HEK293T (cell line): ENCODE data around the gene HMGB1.
A peak's percentile ranks its signal among the peaks of the same experiment; 100 is the strongest.

Experiments used
- CTCF ChIA-PET: fragments of 350-600 bp; formaldehyde crosslinking; extraction: SDS; loops from one replicate; lab custom pipeline; 2021; ENCODE audit warnings: antibody characterized with exemption, inconsistent platforms; lab: Yijun Ruan, JAX
- POLR2A ChIA-PET: fragments of 350-600 bp; formaldehyde crosslinking; extraction: SDS; loops from one replicate; lab custom pipeline; 2020; ENCODE audit warnings: antibody characterized with exemption, inconsistent platforms; lab: Yijun Ruan, JAX
- DNase-seq: peaks from one replicate; pipeline ENCODE4 v3.0.0; 2012; ENCODE audit warnings: mixed read lengths; ENCODE audit errors: extremely low spot score
- ARNT ChIP-seq: fragments of 450-650 bp; IDR thresholded peaks from 2 replicates; pipeline ENCODE4 v1.6.1; 2017; ENCODE audit warnings: mild to moderate bottlenecking
- BHLHE40 ChIP-seq: fragments of 450-650 bp; IDR thresholded peaks from 2 replicates; pipeline ENCODE4 v1.6.1; 2016; ENCODE audit warnings: mild to moderate bottlenecking, moderate library complexity, borderline replicate concordance
- CTBP1 ChIP-seq: fragments of 450-650 bp; IDR thresholded peaks from 2 replicates; pipeline ENCODE4 v1.6.1; 2016; ENCODE audit warnings: borderline replicate concordance
- ELF4 ChIP-seq: fragments of 450-650 bp; IDR thresholded peaks from 2 replicates; pipeline ENCODE4 v1.6.1; 2017; ENCODE audit warnings: antibody characterized with exemption
- FOXA1 ChIP-seq: fragments of 450-650 bp; IDR thresholded peaks from 2 replicates; pipeline ENCODE4 v1.6.1; 2016; ENCODE audit warnings: mild to moderate bottlenecking
- FOXK2 ChIP-seq: fragments of 450-650 bp; IDR thresholded peaks from 2 replicates; pipeline ENCODE4 v1.6.1; 2016; ENCODE audit warnings: mild to moderate bottlenecking
- FOXM1 ChIP-seq: fragments of 450-650 bp; IDR thresholded peaks from 2 replicates; pipeline ENCODE4 v1.6.1; 2017; ENCODE audit warnings: mild to moderate bottlenecking, borderline replicate concordance
- HDGF ChIP-seq: fragments of 450-650 bp; IDR thresholded peaks from 2 replicates; pipeline ENCODE4 v1.6.1; 2017; ENCODE audit warnings: antibody characterized with exemption, borderline replicate concordance
- L3MBTL2 ChIP-seq: fragments of 450-650 bp; conservative IDR thresholded peaks from 2 replicates; pipeline ENCODE4 v1.6.1; 2016; ENCODE audit warnings: mild to moderate bottlenecking
- LEF1 ChIP-seq: fragments of 450-650 bp; IDR thresholded peaks from 2 replicates; pipeline ENCODE4 v1.6.1; 2017; ENCODE audit warnings: mild to moderate bottlenecking, borderline replicate concordance
- NFRKB ChIP-seq: fragments of 450-650 bp; IDR thresholded peaks from 2 replicates; pipeline ENCODE4 v1.6.1; 2016; ENCODE audit warnings: mild to moderate bottlenecking, moderate library complexity
- PKNOX1 ChIP-seq: fragments of 450-650 bp; IDR thresholded peaks from 2 replicates; pipeline ENCODE4 v1.6.1; 2016
- SUZ12 ChIP-seq: fragments of 450-650 bp; IDR thresholded peaks from 2 replicates; pipeline ENCODE4 v1.6.1; 2016; ENCODE audit warnings: mild to moderate bottlenecking
- TARDBP ChIP-seq: fragments of 450-650 bp; IDR thresholded peaks from 2 replicates; pipeline ENCODE4 v1.6.1; 2016

Gene HMGB1

GRCh38 chr13:30440910-30441703, 24.6 kb downstream of the HMGB1 start:
- TF ChIP-seq ARNT (no peak), FOXK2 (no peak), SUZ12 (no peak), NFRKB (no peak), FOXM1 (no peak), HDGF (no peak), LEF1 (no peak), BHLHE40 (no peak)
- no peak for DNase-seq
- POLR2A ChIA-PET: no interaction called here
- CTCF ChIA-PET: no interaction called here

- no peak for TF ChIP-seq FOXK2
- TF ChIP-seq HDGF: no peak
- no peak for TF ChIP-seq LEF1
- TF ChIP-seq FOXM1: no peak
- no peak for TF ChIP-seq FOXA1
- DNase-seq: no peak
- ChIA-PET CTCF (no interaction called here), POLR2A (no interaction called here)
These were observed 27.4 kb downstream of the HMGB1 start for GRCh38 chr13:30438286-30438685.

- POLR2A ChIA-PET: no interaction called here
- no peak for DNase-seq
- no peak for TF ChIP-seq BHLHE40
- TF ChIP-seq ELF4: no peak
- TF ChIP-seq PKNOX1: no peak
- no peak for TF ChIP-seq TARDBP
- CTCF ChIA-PET: interaction anchor here (0.7 kb wide), 1 partner anchor 272 kb away, joined by 3 read pairs; no protein-coding TSS in a partner anchor
These were observed 28.6 kb downstream of the HMGB1 start for GRCh38 chr13:30437177-30437576.

- no peak for DNase-seq
- TF ChIP-seq CTBP1 (no peak), LEF1 (no peak), TARDBP (no peak), NFRKB (no peak), PKNOX1 (no peak)
- POLR2A ChIA-PET: no interaction called here
- CTCF ChIA-PET: no interaction called here
These were observed 29.8 kb downstream of the HMGB1 start for GRCh38 chr13:30435911-30436451.

GRCh38 chr13:30431269-30431940, 34.3 kb downstream of the HMGB1 start:
- 0 out of 2 replicates have a peak, but pooled peaks have one; percentile 40 for TF ChIP-seq PKNOX1
- TF ChIP-seq CTBP1: no peak
- CTCF ChIA-PET: no interaction called here
- POLR2A ChIA-PET: interaction anchor here (0.9 to 1.0 kb wide), 2 partner anchors 23 to 319 kb away, joined by 3 read pairs; no protein-coding TSS in a partner anchor
- no peak for DNase-seq

- ChIA-PET POLR2A (interaction anchor here (0.9 to 1.0 kb wide), 2 partner anchors 22 to 317 kb away, joined by 3 read pairs; no protein-coding TSS in a partner anchor), CTCF (no interaction called here)
- no peak for TF ChIP-seq NFRKB
- DNase-seq: no peak
These were observed 35.7 kb downstream of the HMGB1 start for GRCh38 chr13:30429721-30430694.

- no peak for DNase-seq
- CTCF ChIA-PET: no interaction called here
- TF ChIP-seq ARNT (no peak), L3MBTL2 (no peak), ELF4 (no peak), FOXK2 (no peak)
- POLR2A ChIA-PET: no interaction called here
These were observed 36.5 kb downstream of the HMGB1 start for GRCh38 chr13:30429235-30429634.
